ENCODE results near the gene BTBD6.
"Not testable (repeated sequence)": the region's sequence is repeated elsewhere in the genome, so short reads cannot be mapped to it uniquely, and the experiment has no call there.

BTBD6 gene

DNA sequence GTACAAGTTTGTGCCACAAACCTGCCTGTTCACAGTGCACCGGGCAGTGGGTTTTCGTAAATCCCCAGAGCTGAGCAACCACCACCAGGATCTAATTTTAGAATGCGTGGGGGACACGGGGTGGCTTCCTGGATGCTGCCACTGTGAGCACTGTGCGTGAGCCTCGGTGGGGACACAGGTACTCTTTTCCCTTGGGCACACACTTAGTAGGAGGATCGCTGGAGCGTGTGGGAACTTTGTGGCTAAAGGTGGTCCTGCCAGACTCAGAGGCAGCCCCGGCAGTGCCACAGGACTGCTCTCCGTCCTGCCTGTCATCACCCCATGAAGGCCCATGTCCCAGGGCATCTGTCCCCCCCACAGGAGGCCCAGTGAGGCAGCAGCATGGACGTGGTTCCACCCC, 21.1 kb downstream of the BTBD6 start:
- in situ Hi-C loops (cut with HindIII; ENCODE audit: low pct_unique_long_range_greater_than_20kb, low sequenced_read_pairs) = no loop called here
- no peak for DNase-seq (ENCODE audit: low read depth in 1 of 2, low spot score in 1 of 2)
- TF ChIP-seq JUND (IDR thresholded peaks at IDR 0.05; ENCODE audit: low read depth) = no peak

DNA sequence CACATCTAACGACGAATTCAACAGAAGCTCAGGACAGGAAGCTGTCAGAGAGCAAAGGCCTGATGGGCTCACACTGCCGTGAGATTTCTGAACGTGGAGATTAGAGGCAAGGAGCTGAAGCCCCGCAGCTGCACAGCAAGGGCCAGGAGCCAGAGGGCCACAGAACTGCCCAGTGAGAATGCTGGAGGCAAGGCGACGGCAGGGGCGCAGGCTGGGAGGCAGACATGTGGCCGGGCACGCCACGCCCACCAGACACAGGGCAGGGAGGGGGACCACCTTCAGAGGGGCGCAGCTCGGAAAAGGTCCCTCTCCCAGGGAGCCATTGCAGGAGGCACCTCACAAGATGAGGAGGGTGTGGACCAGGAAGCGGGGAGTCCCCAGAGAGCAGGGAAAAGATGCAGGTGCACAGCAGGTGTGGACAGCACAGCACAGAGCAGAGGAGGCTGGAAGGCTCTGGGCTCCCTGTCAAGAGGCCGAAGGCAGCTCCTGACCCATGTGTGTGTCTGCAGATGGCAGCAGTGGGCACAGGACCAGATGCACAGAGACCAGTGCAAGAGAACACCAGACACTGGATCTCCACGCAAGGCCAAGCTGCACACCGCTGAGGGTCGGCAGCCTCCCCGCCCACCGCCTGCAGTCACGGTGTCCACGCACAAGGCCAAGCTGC, 23.0 kb downstream of the BTBD6 start:
- in situ Hi-C loops (cut with HindIII; ENCODE audit: low pct_unique_long_range_greater_than_20kb, low sequenced_read_pairs) = no loop called here
- no peak for TF ChIP-seq JUND (IDR thresholded peaks at IDR 0.05; ENCODE audit: low read depth)
- peak in 1 of 2 experiments; percentile 53 for DNase-seq (ENCODE audit: low read depth in 1 of 2, low spot score in 1 of 2)

DNA sequence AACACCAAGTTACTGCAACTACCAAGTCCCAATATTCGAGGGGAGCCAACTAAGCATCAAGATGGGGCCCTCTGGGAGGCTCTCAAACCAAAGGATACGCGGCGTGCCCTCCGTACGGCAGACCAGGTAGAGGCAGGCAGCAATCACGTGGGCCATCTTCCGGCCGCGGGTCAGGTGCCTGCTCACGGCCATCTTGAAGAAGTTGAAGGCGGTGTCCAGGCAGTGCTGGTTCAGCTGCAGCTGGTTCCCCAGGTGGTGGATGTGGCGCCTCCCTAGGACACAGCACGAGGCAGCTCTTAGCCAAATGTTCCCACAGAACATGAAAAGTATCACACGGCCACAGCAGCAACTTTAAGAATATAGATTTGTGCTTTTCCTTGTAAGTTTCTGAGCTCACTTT, 24.3 kb downstream of the BTBD6 start:
- DNase-seq (ENCODE audit: low read depth in 1 of 2, low spot score in 1 of 2) = no peak
- in situ Hi-C loops (cut with HindIII; ENCODE audit: low pct_unique_long_range_greater_than_20kb, low sequenced_read_pairs) = no loop called here
- TF ChIP-seq JUND (IDR thresholded peaks at IDR 0.05; ENCODE audit: low read depth) = no peak

DNA sequence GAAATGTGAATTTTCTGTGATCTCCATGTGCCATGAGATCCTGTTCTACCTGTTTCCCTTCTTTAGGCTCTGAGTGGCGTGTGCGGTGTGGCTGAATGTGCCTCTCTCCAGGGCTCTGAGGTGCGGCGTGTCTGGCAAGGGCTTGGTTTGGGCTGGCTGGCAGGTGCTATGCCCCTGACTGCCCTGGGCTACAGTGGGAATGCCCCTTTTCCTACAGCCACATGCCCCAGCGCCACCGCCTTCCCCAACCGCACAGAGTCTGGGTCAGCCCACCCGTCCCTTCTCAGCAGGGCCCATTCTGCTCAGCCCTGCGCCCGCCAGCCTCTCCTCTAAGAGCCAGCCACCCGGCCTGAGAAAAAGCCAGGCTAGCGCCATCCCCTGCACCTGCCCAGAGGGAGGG, 24.7 kb downstream of the BTBD6 start:
- in situ Hi-C loops (cut with HindIII; ENCODE audit: low pct_unique_long_range_greater_than_20kb, low sequenced_read_pairs) = no loop called here
- no peak for TF ChIP-seq JUND (IDR thresholded peaks at IDR 0.05; ENCODE audit: low read depth)
- DNase-seq (ENCODE audit: low read depth in 1 of 2, low spot score in 1 of 2) = peak; percentile 75 to 79

DNA sequence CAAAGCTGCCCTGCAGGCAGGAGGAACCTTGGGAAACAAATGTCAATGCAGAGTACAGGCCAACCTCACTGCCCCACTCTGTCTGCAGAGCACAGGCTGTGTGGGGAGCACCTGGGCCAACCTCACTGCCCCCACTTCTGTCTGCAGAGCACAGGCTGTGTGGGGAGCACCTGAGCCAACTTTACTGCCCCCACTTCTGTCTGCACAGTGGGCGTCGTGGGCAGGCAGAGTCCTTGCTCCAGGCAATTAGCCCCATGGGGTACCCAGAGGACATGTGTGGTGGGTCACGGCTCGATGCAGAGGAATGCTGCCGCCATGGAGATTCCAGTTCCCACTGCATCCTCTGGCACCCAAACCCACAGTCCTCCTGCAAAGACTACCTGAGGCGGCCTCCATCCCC, 26.3 kb downstream of the BTBD6 start:
- DNase-seq (ENCODE audit: low read depth in 1 of 2, low spot score in 1 of 2) = no peak
- TF ChIP-seq JUND (IDR thresholded peaks at IDR 0.05; ENCODE audit: low read depth) = no peak
- in situ Hi-C loops (cut with HindIII; ENCODE audit: low pct_unique_long_range_greater_than_20kb, low sequenced_read_pairs) = no loop called here

DNA sequence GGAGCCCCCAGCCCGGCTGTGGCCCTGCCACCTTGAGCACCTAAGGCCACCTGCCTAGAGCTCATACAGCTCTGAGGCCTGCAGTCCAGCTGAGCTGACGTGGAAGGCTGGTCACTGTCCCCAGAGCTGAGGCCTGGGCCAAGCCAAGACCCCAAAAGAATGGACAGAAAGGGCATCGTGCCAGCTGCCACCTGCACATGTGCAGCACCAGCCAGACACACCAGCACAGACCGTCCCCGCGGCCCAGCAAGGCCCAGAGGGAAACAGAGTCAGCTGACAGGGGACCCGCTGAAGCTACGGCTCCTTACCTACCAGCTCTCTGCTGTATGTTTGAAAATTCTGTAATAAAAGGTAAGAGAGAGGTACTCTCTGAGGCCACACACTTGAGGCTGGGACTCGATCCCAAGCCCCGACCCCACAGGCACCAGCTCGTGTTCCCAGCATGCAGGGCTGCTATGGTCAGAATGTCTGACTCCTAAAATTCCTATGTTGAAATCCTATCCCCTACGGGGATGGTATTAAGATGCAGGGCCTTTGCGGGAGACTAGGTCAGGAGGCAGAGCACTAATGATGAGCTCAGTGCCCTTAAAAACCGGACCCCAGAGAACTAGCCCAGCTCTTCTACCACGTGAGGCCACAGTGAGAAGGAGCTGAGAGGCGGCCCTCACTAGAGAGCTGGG, 27.1 kb downstream of the BTBD6 start:
- TF ChIP-seq JUND (IDR thresholded peaks at IDR 0.05; ENCODE audit: low read depth) = no peak
- DNase-seq (ENCODE audit: low read depth in 1 of 2, low spot score in 1 of 2) = no peak
- in situ Hi-C loops (cut with HindIII; ENCODE audit: low pct_unique_long_range_greater_than_20kb, low sequenced_read_pairs) = no loop called here

DNA sequence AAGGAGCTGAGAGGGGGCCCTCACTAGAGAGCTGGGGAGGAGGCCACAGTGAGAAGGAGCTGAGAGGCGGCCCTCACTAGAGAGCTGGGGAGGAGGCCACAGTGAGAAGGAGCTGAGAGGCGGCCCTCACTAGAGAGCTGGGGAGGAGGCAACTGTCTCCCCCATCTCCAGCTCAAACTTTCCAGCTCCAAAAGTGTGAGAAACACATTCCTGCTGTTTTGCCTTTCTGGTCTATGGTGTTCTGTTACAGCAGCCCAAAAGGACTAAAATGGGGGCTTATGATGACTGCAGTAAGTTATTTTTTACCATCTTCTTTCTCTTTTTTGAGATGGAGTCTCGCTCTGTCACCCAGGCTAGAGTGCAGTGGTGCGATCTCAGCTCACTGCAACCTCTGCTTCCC, 29.1 kb downstream of the BTBD6 start:
- in situ Hi-C loops (cut with HindIII; ENCODE audit: low pct_unique_long_range_greater_than_20kb, low sequenced_read_pairs) = not testable (repeated sequence)

DNA sequence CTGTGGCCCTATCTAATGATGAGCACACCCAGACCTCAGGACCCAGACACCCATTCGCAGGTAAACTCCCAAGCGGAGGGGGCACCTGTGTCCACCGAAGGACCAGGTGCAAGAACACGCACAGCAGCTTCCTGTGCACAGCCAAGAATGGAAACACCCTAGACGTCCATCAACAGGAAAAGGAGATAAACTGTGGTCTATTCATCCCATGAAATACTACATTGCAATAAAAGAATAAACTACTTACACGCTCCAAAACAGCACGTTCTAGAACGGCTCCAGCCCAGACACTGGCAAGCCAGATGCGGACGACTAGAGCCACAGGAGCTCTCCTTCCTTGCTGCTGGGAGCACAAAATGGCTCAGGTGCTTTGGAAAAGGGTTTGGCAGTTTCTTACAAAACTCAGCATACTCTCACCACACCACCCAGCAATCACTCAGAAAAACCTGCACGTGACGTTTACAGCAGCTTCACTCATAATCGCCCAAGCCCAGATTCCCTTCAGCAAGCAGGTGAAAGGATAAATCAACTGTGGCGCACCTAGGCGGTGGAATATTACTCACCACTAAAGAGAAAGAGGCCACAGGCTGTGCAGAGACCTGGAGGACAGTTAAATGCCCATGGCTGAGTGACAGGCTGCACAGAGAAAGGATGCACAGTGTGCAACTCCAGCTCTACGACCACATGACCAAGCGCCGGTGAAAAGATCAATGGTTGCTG, 31.5 kb downstream of the BTBD6 start:
- DNase-seq (ENCODE audit: low read depth in 1 of 2, low spot score in 1 of 2) = no peak
- TF ChIP-seq JUND (IDR thresholded peaks at IDR 0.05; ENCODE audit: low read depth) = no peak
- in situ Hi-C loops (cut with HindIII; ENCODE audit: low pct_unique_long_range_greater_than_20kb, low sequenced_read_pairs) = no loop called here

More for the DNA sequence above, 29.1 kb downstream of the BTBD6 start:
- DNase-seq (ENCODE audit: low read depth in 1 of 2, low spot score in 1 of 2) = not testable (repeated sequence)

DNA sequence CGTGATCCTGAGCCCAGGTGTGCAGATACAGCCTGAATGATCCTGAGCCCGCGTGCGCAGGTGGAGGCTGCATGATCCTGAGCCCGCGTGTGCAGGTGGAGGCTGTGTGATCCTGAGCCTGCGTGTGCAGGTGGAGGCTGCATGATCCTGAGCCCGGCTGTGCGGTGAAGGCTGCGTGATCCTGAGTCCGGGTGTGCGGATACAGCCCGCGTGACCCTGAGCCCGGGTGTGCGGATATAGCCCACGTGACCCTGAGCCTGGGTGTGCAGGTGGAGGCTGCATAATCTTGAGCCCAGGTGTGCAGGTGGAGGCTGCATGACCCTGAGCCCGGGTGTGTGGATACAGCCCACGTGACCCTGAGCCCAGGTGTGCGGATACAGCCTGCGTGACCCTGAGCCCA, 32.2 kb downstream of the BTBD6 start:
- no peak for TF ChIP-seq JUND (IDR thresholded peaks at IDR 0.05; ENCODE audit: low read depth)
- DNase-seq (ENCODE audit: low read depth in 1 of 2, low spot score in 1 of 2) = no peak
- in situ Hi-C loops (cut with HindIII; ENCODE audit: low pct_unique_long_range_greater_than_20kb, low sequenced_read_pairs) = no loop called here

DNA sequence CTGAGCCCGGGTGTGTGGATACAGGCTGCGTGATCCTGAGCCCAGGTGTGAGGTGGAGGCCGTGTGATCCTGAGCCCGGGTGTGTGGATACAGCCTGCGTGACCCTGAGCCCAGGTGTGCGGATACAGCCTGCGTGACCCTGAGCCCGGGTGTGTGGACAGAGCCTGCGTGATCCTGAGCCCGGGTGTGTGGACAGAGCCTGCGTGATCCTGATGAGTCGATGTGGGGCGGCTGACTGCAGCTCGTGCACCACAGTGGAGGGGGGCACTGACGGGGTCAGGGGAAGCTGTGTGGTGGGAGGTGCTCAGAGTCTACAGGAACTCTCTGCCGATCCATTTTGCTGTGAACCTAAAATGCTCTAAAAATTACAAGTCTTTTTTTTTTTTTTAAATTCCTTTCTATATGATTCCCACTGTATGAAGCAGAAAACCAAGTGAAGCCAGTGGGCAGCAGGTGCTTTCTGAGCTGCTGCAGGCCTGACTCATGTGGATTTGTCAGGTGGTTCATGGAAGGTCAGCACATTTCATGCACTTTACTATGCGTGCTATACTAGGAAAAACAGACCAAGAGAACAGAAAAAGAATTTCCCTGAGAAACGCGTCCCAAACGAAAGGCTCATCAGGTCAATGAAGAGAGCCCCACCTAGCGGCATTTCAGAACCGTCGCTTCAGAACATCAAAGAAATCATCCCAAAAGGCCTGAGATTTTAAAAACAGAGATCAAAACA, 33.2 kb downstream of the BTBD6 start:
- no peak for TF ChIP-seq JUND (IDR thresholded peaks at IDR 0.05; ENCODE audit: low read depth)
- in situ Hi-C loops (cut with HindIII; ENCODE audit: low pct_unique_long_range_greater_than_20kb, low sequenced_read_pairs) = no loop called here
- peak; percentile 51 to 66 for DNase-seq (ENCODE audit: low read depth in 1 of 2, low spot score in 1 of 2)

DNA sequence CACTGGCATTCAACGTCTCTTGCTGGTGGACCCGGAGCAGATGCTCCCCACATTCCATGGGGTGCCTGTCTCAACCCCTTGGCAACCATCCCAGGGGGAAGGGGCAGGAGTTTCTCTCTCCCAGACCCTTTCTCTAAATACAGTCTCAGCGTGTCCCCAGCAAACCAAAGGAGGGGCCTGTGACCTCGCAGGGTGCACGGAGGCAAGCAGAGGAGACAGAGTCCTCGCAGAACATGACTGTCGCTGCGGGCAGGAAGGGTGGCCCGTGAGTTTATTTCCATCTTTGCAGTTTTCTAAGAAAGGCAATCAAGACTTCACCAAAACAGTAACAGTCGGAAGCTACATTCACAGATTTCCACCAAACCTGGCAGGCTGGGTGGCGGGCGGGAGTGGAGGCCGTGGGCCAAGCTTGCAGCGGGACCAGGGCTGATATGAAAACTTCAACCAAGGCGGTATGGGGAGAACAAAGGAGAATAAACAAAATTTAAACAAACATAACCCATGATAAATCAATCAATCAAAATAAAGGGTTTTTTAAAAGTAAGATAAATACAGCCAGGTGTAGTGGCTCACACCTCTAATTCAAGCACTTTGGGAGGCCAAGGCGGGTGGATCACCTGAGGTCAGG, 33.9 kb downstream of the BTBD6 start:
- no peak for DNase-seq (ENCODE audit: low read depth in 1 of 2, low spot score in 1 of 2)
- TF ChIP-seq JUND (IDR thresholded peaks at IDR 0.05; ENCODE audit: low read depth) = no peak
- in situ Hi-C loops (cut with HindIII; ENCODE audit: low pct_unique_long_range_greater_than_20kb, low sequenced_read_pairs) = no loop called here

DNA sequence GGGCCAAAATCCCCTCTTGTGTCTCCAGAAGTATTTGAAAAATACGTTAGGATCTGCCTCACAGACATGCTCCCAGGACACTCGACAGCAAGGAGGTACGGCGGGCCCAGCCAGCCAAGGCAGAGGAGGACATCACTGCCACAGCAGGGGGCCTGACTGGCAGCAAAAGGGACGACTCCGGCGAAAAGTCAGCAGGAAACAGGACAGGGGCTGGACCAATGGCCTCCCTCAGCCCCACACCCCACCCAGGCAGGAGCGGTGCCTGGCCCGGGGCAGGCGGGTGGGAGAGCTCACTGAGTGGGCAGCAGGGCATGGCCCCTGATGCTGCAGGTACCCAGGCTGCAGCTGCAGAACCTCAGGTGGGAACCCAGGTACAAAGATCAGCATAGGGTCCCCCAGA, 34.7 kb downstream of the BTBD6 start:
- in situ Hi-C loops (cut with HindIII; ENCODE audit: low pct_unique_long_range_greater_than_20kb, low sequenced_read_pairs) = no loop called here
- no peak for DNase-seq (ENCODE audit: low read depth in 1 of 2, low spot score in 1 of 2)
- no peak for TF ChIP-seq JUND (IDR thresholded peaks at IDR 0.05; ENCODE audit: low read depth)

All from T47D (cell line).